ENCODE measurements around the gene KRTAP4-2.
"Not testable (repeated sequence)": the region's sequence is repeated elsewhere in the genome, so short reads cannot be mapped to it uniquely, and the experiment has no call there.

KRTAP4-2 gene

DNA sequence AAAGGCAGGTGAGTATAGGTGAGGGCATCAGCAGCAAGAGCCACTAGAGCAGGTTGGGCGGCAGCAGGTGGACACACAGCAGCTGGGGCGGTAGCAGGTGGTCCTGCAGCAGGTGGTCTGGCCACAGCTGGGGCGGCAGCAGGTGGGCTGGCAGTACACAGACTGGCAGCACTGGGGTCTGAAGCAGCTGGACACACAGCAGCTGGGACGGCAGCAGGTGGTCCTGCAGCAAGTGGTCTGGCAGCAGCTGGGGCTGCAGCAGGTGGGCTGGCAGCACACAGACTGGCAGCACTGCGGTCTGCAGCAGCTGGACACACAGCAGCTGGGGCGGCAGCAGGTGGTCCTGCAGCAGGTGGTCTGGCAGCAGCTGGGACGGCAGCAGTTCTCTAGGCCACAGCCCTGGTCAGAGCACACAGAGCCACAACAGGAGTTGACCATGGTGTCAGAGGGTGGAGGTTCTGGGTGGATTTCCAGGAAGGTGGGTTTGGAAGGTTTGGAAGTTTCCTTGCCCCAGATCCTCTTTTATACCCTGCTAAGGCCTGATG lies at the start of gene KRTAP4-2:
TSS of gene KRTAP4-2 (minus strand) at position 495 of the 545 bp plus-strand sequence. CDS start at position 438, 57 bp downstream.
- DNase-seq = no peak

DNA sequence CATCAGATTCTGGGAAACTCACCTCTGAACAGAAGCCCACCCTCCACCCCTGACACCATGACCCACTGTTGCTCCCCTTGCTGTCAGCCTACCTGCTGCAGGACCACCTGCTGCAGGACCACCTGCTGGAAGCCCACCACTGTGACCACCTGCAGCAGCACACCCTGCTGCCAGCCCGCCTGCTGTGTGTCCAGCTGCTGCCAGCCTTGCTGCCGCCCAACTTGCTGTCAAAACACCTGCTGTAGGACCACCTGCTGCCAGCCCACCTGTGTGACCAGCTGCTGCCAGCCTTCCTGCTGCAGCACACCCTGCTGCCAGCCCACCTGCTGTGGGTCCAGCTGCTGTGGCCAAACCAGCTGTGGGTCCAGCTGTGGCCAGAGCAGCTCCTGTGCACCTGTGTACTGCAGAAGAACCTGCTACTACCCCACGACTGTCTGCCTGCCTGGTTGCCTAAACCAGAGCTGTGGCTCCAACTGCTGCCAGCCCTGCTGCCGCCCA lies 48.6 kb upstream of the KRTAP4-2 start, which contains the start of gene KRTAP9-2:
TSS of gene KRTAP9-2 (plus strand) at position 51 of the 498 bp plus-strand sequence. CDS start at position 58, 7 bp downstream.
- not testable (repeated sequence) for DNase-seq

DNA sequence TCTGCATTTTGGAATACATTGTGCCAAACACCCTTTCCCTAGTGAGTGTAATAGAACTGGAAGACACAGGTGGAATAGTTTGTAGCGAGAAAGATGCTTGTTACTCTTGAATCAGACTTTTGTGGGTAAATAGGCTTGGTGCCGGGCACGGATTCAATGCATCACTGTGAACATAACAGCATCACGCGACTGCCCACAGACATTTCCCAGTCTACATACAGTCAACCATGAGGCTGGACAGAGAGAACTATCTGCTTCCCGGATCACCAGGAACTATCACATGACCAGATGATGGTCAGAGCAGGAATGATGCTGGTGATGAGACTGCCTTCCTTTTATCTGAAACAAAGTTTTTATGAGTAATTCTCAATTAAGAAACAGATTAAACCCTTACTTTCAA lies 48.0 kb upstream of the KRTAP4-2 start:
- DNase-seq = no peak

DNA sequence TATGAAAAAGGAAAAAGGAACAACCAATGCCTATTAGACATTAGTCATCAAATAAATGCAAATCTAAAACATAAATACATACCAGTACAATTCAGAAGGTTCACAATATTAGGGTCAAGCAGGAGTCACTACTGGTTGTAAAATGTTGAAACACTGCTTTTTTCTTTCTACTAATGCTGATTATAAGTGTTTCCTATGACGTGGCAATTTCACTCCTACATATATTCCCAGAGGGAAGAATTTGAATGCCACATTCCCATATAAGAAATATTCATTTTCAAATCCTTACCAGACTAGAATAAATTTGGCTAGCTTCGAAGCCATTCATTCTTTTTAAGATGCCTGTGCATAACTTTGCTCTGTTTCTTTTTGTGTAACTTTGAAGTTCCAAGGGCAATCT lies 45.8 kb upstream of the KRTAP4-2 start:
- no peak for DNase-seq

DNA sequence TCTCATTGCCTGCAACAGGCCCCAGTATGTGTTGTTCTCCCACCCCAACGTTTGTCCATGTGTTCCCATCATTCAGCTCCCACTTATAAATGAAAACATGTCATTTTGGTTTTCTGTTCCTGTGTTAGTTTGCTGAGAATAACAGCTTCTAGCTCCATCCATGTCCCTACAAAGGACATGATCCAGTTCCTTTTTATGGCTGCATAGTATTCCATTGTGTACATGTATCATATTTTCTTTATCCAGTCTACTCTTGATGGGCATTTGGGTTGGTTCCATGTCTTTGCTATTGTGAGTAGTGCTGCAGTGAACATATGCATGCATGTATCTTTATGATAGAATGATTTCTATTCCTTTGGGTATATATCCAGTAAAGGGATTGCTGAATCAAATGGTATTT lies 37.7 kb upstream of the KRTAP4-2 start:
- DNase-seq = no peak

DNA sequence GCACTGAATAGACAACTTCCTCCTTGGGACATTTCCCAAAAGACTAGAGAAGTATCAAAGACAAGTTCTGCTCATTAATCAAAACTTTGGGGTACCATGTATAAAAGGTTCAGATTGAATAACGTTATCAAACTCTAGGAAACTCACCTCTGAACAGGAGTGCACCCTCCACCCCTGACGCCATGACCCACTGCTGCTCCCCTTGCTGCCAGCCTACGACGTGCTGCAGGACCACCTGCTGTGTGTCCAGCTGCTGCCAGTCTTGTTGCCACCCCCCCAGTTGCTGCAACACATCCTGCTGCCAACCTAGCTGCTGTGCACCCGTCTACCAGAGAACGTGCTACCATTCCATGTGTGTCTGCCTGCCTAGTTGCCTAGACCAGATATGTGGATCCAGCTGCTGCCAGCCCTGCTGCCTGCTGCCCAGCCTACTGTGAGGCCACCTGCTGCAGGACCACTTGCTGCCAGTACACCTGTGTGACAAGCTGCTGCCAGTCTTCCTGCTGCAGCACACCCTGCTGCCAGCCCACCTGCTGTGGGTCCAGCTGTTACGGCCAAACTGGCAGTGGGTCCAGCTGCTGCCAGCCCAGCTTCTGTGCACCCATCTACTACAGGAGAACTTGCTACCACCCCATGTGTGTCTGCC lies 34.6 kb upstream of the KRTAP4-2 start:
- no peak for DNase-seq

DNA sequence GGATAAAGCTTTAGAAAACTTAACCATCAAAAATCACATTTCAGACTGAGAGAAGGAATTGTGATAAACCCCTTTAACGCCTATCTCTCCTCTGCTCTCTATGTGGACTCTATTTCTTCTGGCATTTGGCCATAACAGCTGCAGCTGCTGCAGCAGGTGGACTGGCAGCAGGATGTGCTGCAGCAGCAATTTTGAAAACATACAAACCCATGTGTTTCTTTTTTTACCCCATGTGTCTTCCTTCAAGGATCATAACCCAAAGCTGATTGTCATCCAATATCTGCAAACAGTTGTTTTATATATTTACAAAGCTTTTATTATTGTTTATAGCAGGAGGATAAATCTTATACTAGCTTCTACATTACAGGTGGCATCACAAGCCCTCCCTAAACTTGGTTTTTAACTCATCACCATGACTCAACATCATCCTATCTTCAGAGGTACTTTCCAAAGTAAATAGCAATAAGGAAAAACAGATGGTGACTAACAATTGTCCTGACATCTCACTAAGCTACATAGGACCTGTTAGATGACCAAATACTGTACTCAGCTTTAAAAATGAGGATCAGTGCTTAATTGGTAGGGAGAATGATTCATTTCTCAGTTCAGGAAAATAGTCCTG lies 33.9 kb upstream of the KRTAP4-2 start:
- no peak for DNase-seq

DNA sequence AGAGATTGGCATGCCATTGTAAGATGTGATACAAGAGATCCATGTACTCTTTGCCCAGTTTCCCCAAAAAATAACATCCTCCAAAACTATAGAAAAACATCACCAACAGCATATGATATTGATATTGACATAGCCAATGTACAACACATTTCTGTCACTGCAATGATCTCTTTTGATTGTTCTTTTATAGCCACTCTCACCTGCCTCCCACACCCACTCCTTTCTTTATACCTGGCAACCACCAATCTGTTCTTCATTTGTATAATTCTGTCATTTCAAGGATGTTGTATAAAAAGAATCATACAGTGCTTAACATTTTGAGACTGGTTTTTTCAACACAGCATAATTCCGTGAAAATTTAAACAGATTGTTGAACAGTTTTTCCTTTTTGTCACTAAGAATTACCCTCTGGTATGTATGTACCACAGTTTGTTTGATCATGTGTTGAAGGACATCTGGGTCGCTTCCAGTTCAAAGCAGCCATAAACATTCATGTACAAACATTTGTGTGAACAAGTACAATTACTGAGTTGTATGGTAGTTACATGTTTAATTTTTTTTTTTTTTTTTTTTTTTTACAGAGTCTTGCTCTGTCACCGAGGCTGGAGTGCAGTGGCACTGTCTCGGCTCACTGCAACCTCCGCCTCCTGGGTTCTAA lies 21.5 kb upstream of the KRTAP4-2 start:
- no peak for DNase-seq

DNA sequence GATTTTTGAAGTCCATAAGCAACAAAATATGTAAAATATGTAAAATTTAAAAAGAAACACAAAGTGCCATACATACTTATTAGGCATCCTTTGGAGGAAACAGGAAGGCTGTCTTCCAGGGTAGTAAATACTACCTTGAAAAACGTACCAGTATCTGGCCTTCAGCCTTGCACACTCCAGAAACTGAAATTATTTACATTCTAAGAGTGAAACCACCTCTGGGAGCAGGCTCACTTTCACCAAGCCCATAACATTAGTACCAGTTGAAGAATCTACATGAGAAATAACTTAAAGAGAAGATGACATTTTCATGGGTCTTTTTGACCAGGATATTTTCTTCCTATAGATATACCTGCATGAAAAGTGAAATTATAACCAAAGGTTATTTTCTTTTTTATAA lies 18.0 kb upstream of the KRTAP4-2 start:
- DNase-seq = no peak

DNA sequence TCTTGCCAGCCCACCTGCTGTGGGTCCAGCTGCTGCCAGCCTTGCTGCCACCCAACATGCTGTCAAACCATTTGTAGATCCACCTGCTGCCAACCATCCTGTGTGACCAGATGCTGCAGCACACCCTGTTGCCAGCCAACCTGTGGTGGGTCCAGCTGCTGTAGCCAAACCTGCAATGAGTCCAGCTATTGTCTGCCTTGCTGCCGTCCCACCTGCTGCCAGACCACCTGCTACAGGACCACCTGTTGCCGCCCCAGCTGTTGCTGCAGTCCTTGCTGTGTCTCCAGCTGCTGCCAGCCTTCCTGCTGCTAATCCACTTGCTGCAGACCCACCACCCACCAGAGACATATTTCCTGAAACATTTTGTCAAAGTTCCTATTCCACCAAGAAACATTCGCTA lies 12.3 kb upstream of the KRTAP4-2 start:
- DNase-seq = no peak

DNA sequence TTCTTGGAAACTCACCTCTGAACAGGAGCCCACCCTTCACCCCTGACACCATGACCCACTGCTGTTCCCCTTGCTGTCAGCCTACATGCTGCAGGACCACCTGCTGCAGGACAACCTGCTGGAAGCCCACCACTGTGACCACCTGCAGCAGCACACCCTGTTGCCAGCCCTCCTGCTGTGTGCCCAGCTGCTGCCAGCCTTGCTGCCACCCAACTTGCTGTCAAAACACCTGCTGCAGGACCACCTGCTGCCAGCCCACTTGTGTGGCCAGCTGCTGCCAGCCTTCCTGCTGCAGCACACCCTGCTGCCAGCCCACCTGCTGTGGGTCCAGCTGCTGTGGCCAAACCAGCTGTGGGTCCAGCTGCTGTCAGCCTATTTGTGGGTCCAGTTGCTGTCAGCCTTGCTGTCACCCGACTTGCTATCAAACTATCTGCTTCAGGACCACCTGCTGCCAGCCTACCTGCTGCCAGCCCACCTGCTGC lies 11.9 kb upstream of the KRTAP4-2 start, which contains the start of gene KRTAP9-1:
TSS of gene KRTAP9-1 (plus strand) at position 51 of the 482 bp plus-strand sequence. CDS start at position 51, 0 bp downstream.
- DNase-seq = not testable (repeated sequence)

DNA sequence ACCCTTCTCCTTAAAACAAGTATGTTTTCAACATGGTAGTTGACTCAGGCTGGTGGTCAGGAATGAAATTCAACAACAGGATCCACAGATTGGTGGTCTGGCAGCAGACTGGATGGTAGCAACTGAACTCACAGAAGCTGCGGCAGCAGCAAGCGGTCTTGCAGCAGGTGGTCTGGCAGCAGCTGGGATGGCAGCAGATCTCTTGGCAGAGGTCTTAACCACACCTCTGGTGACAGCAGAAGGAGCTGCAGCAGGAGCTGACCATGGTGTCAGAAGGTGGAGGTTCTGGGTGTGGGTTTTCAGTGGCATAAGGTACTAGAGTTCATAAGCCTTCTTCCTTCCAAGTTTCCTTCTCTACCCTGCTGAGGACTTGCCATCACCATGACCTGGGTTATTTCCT lies 8.9 kb upstream of the KRTAP4-2 start:
- no peak for DNase-seq

DNA sequence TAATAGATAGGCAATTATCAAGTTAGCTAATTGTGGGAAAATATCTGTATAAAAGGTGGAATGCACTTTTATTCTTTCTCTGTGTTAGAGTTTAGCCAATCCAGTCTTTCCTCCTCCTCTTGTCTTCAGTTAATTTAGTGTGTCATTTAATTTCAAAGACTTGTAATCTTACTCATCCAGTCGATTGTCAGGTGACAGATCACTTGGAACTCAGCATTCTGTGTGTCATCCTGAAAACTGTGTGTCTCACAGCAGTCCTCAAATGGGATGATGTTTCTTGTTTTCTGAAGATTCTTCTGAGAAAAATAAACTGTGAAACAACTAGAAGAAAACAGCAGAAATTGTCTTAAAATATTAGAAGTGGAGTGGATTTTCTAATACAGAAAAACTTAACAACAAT lies 7.0 kb upstream of the KRTAP4-2 start:
- no peak for DNase-seq

DNA sequence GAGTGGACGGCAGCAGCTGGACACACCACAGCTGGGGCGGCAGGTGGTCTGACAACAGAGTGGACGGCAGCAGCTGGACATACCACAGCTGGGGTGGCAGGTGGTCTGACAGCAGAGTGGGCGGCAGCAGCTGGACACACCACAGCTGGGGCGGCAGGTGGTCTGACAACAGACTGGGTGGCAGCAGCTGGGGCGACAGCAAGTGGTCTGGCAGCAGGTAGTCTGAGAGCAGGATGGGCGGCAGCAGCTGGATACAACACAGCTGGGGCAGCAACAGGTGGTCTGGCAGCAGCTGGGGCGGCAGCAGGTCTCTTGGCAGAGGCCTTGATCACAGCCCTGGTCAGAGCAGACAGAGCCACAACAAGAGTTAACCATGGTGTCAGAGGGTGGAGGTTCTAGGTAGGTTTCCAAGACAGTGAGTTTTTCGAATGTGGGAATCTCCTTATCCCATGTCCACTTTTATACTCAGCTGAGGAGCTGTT lies 6.5 kb upstream of the KRTAP4-2 start, which contains the start of gene KRTAP4-1:
TSS of gene KRTAP4-1 (minus strand) at position 432 of the 482 bp plus-strand sequence. CDS start at position 375, 57 bp downstream.
- DNase-seq = no peak

DNA sequence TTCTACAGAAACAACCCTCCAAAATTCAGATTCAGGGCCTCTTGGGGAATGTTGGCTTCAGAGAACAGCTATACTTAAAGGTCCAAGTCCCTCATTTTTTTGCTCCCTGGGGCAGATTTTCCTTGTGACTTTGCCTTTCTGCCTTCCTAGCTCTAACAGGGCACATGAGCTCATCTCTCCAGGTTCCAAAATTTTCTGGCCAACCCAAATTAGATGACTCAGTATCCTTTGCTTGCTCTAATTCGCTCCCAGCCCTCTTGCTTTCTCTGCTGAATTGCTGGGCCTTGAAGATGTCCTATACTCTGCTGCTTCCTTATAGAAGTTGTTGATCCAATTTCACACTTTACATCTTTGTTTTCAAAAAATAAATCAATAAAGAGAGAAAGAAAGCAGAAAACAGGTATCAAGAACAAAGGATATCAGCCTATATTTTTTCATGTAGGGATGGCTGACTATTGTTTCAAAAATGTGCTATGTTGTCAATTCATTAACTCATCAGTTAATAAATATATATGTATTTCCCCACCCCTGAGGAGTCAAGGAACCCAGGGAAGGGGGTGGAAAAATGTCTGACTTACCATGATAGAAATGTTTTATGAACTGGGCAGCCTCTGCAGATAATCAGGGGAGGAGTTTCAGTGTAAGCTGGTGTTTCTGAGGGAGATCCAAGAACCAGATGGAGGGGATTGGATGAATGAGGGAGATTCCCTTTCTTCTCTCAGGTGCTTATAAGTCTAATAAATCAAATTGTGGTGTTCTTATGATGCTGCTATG lies 1.0 kb upstream of the KRTAP4-2 start:
- no peak for DNase-seq

DNA sequence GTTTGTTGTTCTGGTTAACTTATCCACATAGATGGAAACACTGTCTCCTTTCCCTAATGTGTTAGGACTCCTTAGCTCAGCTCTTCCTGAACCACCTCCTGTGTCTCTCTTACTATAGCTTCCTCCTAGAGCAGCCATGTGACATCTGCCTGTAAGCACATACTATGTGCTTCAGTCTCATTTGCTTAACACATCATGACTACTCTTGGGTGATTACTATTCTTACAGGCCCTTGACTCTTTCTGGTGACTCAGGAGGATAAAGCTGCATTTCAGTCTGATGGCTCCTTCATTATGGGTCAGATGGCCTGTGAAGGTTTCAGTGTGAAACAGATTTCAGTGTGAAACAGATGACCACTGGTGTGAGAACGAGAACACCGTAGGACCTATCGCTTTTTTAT lies 320 bp upstream of the KRTAP4-2 start:
- DNase-seq = no peak

DNA sequence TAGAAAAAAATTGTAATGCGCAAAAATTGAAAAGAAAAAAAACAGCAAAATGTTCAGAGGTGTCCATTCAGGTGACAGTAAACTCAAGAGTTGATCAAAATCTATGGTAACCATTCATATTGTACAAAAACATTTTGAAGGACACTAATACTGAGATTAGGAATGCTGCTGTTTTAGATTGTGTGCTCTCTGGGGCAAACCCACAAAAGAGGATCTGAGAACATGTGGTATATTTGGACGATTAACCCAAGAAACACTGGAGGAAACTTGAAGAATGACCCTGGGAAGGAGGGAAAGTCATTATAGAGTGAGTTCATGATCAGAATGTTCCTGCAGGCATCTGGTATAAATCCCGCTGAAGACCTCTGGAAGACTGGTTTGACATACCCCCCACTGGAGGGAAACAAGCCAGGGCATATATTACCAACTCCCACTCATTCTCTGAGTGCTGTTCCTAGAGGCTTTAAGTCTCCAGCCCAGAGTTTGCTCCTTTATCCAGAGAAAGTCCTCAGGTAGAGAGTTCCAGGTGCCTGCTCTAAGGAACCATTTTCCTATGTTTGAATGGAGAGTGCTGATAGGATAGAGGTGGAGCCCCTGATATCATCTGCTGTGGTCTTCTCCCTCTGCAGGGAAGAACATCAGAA lies 1.2 kb downstream of the KRTAP4-2 start:
- DNase-seq = no peak

DNA sequence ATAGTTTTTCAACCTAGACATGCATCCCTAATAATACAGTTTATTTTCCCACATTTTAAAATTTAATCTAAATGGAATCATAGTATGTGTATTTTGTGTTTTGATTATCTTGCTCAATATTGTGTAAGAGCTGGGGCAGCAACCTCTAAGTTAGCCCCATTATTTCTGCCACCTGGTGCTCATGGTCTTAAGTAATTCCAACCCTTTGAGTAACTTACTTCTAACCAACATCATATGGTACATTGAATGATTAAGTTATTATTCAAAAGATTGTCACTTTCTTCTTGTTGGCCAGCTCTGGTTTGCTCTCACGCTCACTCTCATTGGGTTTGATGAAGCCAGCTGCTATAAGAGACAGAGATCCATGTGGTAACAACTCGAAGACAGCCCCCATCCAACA lies 6.1 kb downstream of the KRTAP4-2 start:
- no peak for DNase-seq

DNA sequence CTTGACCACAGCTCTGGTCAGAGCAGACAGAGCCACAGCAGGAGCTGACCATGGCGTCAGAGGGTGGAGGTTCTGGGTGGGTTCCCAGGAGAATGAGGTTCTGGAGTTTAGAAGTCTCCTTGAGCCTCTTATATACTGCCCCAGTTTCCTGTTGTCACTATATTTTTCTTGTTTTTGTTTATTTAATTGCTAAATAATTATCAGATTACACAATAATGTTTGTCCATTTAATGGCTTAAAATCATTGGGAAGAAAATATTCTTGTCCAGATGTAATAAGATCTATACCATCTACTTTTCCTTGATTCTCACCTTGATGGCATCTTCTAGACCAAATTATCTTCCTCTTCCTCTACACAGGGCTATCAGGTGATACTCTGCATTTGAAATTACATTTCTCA lies 9.9 kb downstream of the KRTAP4-2 start, which contains the start of gene KRTAP4-3:
TSS of gene KRTAP4-3 (minus strand) at position 101 of the 400 bp plus-strand sequence. CDS start at position 52, 49 bp downstream.
- DNase-seq = no peak

DNA sequence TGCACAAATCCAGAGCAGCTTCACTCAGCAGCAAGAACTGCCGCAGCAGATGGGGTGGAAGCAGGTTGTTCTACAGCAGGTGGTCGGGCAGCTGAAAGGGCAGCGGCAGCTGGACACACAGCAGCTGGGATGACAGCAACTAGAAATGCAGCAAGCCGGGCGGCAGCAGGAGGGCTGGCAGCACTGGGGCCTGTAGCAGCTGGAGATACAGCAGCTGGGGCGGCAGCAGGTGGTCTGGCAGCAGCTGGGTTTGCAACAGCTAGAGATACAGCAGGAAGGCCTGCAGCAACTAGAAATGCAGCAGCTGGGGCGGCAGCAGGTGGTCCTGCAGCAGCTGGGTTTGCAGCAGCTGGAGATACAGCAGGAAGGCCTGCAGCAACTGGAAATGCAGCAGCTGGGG lies 10.5 kb downstream of the KRTAP4-2 start:
- no peak for DNase-seq

DNA sequence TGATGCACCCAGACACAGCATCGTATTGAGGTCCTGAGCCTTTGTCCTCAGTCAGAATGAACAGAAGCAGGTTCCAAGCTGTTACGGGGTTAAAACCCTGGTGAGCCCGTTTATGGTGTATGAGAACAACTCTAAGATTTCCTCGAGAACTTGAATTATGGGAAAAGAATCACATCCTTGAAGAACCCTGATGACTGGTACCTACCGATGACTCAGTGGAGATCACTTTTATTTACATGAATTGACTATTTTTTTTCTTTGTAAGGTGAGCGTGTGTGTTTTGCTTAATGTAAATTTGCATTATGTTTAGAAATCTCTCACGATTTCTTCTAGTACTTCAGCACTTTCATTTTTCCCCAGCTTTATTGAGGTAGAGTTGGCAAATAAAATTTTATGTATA lies 14.2 kb downstream of the KRTAP4-2 start:
- no peak for DNase-seq

DNA sequence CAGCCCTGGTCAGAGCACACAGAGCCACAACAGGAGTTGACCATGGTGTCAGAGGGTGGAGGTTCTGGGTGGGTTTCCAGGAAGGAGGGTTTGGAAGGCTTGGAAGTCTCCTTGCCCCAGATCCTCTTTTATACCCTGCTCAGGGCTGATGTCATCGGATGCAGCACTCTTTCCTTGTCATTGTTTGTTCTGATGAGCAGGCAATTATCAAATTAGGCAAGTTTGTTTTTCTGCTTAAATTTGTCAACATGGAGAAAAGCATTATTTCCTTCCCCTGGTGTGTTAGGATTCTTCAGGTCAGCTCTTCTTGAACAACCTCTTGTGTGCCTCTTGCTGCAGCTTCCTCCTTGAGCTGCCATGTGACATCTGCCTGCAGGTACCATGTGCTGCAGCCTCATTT lies 17.4 kb downstream of the KRTAP4-2 start, which contains the start of gene KRTAP4-4:
TSS of gene KRTAP4-4 (minus strand) at position 101 of the 400 bp plus-strand sequence. CDS start at position 44, 57 bp downstream.
- DNase-seq = no peak

All from right forelimb (tissue), 1 donor.